ENCODE measurements around the gene GOLGA6L7. TPM values are rescaled to one million over a fixed set of nuclear protein-coding genes. Genes with fewer than 3 reads are reported as not detected.
"Not testable (repeated sequence)": the region's sequence is repeated elsewhere in the genome, so short reads cannot be mapped to it uniquely, and the experiment has no call there.

Gene GOLGA6L7
- total RNA-seq, 2 experiments from 2014 or later = not detected

DNA sequence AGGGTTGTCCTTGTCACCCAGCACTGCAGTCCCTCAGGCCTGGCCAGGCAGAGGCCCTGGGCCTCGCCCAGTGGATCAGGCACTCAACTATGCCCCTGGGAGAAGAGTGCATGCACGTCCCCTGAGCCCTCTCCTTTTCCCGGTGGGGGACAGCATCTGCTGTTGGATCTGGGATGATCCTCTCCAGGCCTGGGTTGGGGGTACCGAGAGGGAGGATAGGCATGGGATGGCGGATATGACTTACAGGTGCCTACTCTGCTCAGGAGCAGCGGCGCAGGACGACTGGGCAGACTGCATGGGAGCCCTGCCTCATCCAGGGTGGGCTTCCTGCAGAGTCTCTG, 28.4 kb upstream of the GOLGA6L7 start:
- Mint-ChIP-seq H3K27ac (no peak overlapping the region), H3K9me3 (no peaks in the 10 kb centered on the region), H3K4me3 (no peak overlapping the region), H3K27me3 (no peaks in the 10 kb centered on the region), H3K4me1 (no peaks in the 10 kb centered on the region), H3K36me3 (ENCODE audit: low read depth) (no peaks in the 10 kb centered on the region)
- DNase-seq = no peak
- ChIA-PET POLR2A (no interaction called here), CTCF (no interaction called here)

DNA sequence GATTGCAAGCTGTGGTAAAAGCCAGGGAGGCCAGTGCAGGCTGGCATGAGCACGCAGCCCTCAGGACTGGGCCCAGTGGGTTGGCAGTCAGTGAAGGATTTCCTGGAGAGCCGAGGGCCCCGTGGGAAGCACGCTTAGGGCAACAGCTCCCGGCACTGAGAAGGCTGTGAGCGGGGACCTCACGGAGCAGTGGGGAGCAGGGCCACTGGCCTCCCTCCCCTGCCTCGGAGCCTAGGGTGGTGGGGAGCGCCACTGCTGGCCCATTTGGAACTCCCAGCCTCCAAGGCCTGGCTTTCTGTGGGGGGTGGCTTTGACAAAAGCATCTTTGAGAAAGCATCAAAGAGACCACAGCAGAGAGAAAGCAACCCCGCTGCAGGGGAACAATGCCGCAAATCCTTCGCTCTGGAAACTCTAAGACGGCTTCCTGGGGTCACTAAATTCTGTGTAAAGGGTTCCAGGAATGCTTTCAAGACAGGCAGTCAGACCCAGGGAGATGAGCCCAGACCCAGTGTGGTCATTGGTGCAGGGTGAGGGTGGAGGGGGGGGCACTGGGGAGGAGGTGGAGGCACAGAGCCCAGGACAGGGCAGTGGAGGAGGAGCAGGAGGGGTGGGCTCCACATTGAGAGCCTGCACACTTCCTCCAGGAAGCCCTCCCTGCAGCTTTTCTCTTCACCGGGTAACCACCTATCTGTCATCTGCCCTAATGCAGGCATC, 27.8 kb upstream of the GOLGA6L7 start:
- H3K36me3 Mint-ChIP-seq (ENCODE audit: low read depth) = no peaks in the 10 kb centered on the region

DNA sequence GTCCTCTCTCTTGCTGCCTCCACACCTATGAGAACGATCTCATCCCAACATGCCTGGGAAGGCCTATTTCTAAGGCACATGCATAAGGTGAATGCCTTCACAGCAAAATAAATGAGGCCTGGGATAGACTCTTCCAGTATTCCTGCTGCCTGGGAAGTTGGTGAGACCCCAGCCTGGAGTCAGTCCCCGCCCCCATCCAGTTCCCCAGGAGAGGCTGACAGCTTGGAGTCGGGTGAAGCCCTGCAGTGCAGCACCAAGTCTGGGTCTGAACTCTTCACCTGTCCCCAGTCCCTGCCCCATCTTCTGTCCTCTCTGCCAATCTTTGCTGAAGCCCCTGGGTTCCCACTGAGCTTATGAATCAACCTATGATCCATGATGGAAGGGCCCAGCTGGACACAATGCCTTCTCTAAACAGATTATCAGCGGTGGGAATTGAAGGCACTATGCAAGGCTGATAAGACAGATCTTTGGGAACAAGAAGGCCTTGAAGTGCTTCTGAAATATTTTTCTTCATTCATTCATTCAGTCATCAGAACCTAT, 27.1 kb upstream of the GOLGA6L7 start:
- H3K9me3 Mint-ChIP-seq = no peaks in the 10 kb centered on the region
- H3K27me3 Mint-ChIP-seq = no peaks in the 10 kb centered on the region
- ChIA-PET POLR2A (no interaction called here), CTCF (no interaction called here)
- H3K27ac Mint-ChIP-seq = no peak overlapping the region
- no peak for DNase-seq
- H3K4me3 Mint-ChIP-seq = no peak overlapping the region
- H3K4me1 Mint-ChIP-seq = no peaks in the 10 kb centered on the region
- no peaks in the 10 kb centered on the region for H3K36me3 Mint-ChIP-seq (ENCODE audit: low read depth)

More for the DNA sequence above, 27.8 kb upstream of the GOLGA6L7 start:
- Mint-ChIP-seq H3K9me3 (no peaks in the 10 kb centered on the region), H3K27ac (no peak overlapping the region), H3K4me1 (no peaks in the 10 kb centered on the region), H3K4me3 (no peak overlapping the region), H3K27me3 (no peaks in the 10 kb centered on the region)
- ChIA-PET POLR2A (no interaction called here), CTCF (no interaction called here)
- DNase-seq = no peak

DNA sequence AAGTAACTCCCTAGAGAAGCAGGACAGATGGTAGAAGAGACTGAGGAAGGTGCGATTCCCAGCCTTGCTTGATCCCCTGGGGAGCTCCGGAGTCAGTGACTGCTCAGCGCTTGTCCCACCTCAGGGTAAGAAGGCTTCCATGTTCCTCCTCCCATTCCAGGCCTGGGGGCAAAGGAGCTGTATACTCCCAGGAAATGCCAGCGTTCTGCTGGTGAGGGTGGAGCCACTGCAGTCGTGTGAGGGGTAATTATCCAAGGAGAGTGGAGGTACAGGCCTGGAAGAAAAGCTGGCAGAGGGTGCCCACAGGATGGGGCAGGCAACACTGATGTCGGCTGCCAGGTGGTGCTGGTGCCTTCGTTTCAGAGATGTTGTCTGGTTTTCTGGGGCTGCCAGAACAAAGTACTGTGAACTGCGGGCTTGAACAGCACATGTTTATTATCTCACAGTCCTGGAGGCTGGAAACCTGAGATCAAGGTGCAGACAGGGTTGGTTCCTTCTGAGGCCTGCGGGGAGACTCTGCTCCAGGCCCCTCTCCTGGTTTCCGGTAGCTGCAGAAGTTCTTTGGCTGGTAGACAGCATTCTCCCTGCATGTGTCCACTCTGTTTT, 25.2 kb upstream of the GOLGA6L7 start:
- Mint-ChIP-seq H3K27ac (no peak overlapping the region), H3K27me3 (no peaks in the 10 kb centered on the region), H3K4me1 (no peaks in the 10 kb centered on the region), H3K4me3 (no peak overlapping the region), H3K36me3 (ENCODE audit: low read depth) (no peaks in the 10 kb centered on the region), H3K9me3 (no peaks in the 10 kb centered on the region)
- DNase-seq = no peak
- CTCF ChIA-PET = no interaction called here
- POLR2A ChIA-PET = no interaction called here

DNA sequence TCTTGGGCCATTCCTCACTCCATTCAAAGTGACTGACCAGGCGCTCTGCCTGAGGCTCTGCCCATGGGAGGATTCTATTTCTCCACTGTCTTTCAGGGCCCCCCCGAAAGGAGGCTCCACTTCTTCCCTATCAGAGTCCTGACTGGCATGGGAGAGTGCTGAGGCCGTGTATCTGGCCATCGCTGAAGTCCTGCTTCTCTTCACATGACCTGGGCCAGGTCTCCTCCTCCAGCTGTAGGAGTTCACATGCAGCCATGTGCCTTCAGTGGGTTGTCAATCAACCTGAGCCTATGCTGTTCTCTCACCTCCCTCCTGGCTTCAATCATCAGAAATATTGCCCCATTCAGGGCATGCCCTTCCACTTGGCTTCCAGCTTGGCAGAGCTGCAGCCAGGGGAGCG, 24.6 kb upstream of the GOLGA6L7 start:
- ChIA-PET POLR2A (no interaction called here), CTCF (no interaction called here)
- Mint-ChIP-seq H3K27ac (no peak overlapping the region), H3K27me3 (no peaks in the 10 kb centered on the region), H3K4me3 (no peak overlapping the region), H3K4me1 (no peaks in the 10 kb centered on the region), H3K36me3 (ENCODE audit: low read depth) (no peaks in the 10 kb centered on the region), H3K9me3 (no peaks in the 10 kb centered on the region)
- DNase-seq = no peak

DNA sequence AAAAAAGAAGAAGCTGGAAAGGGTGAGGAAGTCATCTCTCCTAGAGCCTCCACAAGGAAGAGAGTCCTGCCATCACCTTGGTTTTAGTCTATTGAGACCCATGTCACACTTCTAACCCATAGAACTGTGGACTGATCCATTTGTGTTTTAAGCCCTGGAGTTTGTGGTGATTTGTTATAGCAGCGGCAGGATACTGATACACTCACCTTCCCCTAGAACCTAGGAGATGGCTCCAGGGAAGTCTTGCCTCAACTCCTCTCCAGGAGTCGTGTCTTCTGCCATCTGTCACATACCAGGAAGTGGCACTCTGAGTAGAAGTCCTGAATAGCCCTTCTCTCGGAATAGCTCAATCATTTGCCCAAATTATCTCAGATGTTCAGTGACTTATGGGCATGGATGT, 22.7 kb upstream of the GOLGA6L7 start:
- Mint-ChIP-seq H3K9me3 (no peaks in the 10 kb centered on the region), H3K27ac (no peak overlapping the region), H3K4me3 (no peak overlapping the region), H3K27me3 (no peaks in the 10 kb centered on the region), H3K4me1 (no peaks in the 10 kb centered on the region), H3K36me3 (ENCODE audit: low read depth) (no peaks in the 10 kb centered on the region)
- DNase-seq = no peak
- ChIA-PET CTCF (no interaction called here), POLR2A (no interaction called here)

DNA sequence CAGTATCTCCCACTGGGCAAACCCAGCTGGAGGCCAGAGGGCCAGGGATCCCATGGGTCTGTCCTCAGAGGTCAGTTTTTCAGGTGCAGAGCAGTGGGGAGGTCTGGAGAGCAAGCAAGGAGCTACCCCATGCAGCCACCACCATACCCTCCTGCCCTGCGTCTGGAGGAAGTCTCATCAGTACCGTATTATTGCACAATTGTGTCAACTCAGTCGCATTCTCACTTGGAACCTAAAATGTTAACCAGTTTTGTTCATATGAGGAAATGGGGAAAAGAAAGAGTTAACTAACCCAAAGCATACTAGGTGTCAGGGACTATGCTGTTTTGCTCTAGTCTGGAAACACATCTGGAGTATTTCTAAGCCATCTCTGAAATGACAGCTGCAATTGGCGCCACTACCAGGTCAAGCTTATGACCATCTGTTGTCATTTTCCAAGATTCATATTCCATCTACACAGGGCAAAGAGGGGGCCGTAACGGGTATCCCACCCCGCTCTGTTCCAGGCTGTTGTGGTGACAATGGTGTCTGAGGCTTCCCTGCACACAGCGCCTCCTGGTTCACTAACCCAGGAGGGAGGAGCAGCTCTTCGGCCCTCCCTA, 20.4 kb upstream of the GOLGA6L7 start:
- no peaks in the 10 kb centered on the region for H3K9me3 Mint-ChIP-seq
- CTCF ChIA-PET = no interaction called here

DNA sequence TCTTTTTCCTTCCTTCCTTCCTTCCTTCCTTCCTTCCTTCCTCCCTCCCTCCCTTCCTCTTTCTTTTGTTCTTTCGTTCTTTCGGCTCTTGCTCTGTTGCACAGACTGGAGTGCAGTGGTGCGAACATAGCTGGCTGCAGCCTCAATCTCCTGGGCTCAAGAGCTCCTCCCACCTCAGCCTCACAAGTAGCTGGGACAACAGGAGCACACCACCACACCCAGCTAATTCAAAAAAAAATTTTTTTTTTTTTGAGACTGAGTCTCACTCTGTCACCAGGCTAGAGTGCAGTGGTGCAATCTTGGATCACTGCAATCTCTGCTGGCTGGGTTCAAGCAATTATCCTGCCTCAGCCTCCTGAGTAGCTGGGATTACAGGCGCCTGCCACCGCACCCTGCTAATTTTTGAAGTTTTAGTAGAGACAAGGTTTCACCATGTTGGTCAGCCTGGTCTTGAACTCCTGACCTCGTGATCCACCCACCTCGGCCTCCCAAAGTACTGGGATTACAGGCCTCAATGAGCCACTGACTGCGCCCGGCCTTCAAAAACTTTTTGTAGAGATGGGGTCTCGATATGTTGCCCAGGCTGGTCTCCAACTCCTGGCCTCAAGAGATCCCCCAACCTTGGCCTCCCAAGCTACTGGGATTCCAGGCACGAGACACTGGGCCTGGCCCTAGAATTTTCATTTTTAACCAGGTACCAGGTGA, 13.3 kb upstream of the GOLGA6L7 start:
- H3K36me3 Mint-ChIP-seq (ENCODE audit: low read depth); CTCF ChIA-PET; H3K27me3 Mint-ChIP-seq; H3K9me3 Mint-ChIP-seq; H3K4me1 Mint-ChIP-seq; H3K27ac Mint-ChIP-seq; DNase-seq; H3K4me3 Mint-ChIP-seq; POLR2A ChIA-PET: not testable (repeated sequence)

More for the DNA sequence above, 20.4 kb upstream of the GOLGA6L7 start:
- DNase-seq = no peak
- no peak overlapping the region for H3K4me3 Mint-ChIP-seq
- H3K4me1 Mint-ChIP-seq = no peaks in the 10 kb centered on the region
- POLR2A ChIA-PET = no interaction called here
- no peak overlapping the region for H3K27ac Mint-ChIP-seq
- no peaks in the 10 kb centered on the region for H3K27me3 Mint-ChIP-seq
- no peaks in the 10 kb centered on the region for H3K36me3 Mint-ChIP-seq (ENCODE audit: low read depth)

DNA sequence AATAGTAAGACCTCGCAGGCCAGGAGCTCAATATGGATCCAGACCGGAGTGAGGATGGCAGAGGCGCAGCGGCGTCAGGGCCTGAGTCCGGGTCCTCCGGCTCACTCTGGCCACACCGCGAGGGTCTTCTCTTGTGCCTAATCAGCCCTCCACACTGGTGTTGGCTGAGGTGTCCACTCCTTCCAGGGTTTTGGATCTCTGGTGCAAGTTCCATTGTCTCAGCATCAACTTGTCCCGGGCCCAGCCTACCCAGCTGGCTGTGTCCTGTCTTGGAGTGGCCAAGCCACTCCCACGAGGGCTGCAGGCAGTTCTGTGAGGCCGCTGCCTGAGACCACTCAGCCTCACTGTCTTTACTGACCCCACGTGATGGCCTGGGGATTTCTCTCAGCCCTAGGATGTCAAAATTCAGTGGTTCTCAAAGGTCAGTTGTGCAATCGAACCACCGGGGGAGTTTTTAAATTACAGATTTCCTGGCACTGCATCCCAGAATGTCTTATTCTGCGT, 12.6 kb upstream of the GOLGA6L7 start:
- H3K9me3 Mint-ChIP-seq = no peaks in the 10 kb centered on the region
- POLR2A ChIA-PET = no interaction called here
- no peaks in the 10 kb centered on the region for H3K36me3 Mint-ChIP-seq (ENCODE audit: low read depth)

DNA sequence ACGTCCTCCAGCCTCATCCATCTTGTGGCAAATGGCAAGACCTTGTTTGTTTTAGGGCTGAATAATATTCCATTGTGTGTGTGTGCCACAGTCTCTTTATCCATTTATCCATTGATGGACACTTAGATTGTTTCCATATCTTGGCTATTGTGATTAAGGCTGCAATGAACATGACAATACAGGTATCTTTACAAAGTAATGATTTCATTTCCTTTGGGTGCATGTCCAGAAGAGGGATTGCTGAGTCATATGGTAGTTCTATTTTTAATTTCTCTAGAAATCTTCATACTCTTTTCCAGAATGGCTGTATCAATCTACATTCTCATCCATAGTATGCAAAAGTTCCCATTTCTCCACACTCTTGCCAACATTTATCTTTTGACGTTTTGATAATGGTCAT, 6.1 kb upstream of the GOLGA6L7 start:
- H3K4me1 Mint-ChIP-seq; H3K27ac Mint-ChIP-seq; POLR2A ChIA-PET; H3K36me3 Mint-ChIP-seq (ENCODE audit: low read depth); H3K9me3 Mint-ChIP-seq; H3K4me3 Mint-ChIP-seq; DNase-seq; CTCF ChIA-PET; H3K27me3 Mint-ChIP-seq: not testable (repeated sequence)

More for the DNA sequence above, 12.6 kb upstream of the GOLGA6L7 start:
- Mint-ChIP-seq H3K27me3 (no peaks in the 10 kb centered on the region), H3K4me3 (no peak overlapping the region), H3K4me1 (no peaks in the 10 kb centered on the region), H3K27ac (no peak overlapping the region)
- DNase-seq = no peak
- CTCF ChIA-PET = no interaction called here

DNA sequence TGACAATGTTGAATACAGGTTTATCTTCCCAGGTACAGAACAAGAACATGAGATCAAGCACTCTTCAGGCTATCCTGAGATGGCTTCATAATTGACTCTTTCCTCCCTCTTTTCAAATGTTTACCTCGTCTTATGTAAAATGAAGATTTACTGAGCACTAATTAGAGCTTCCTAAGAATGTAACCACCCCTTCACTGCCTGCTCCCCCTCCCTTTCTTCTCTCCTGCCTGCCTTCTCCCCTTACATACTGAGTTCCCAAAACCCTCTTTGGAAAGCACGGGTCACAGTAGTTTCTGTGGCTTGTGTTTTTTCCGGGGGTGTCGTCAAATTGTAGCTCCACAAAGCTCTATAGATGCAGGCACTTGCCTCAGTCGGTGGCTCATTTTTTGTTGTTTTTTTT, 5.2 kb upstream of the GOLGA6L7 start:
- POLR2A ChIA-PET; H3K36me3 Mint-ChIP-seq (ENCODE audit: low read depth); H3K9me3 Mint-ChIP-seq; H3K4me1 Mint-ChIP-seq; CTCF ChIA-PET; H3K4me3 Mint-ChIP-seq; DNase-seq; H3K27ac Mint-ChIP-seq; H3K27me3 Mint-ChIP-seq: not testable (repeated sequence)

DNA sequence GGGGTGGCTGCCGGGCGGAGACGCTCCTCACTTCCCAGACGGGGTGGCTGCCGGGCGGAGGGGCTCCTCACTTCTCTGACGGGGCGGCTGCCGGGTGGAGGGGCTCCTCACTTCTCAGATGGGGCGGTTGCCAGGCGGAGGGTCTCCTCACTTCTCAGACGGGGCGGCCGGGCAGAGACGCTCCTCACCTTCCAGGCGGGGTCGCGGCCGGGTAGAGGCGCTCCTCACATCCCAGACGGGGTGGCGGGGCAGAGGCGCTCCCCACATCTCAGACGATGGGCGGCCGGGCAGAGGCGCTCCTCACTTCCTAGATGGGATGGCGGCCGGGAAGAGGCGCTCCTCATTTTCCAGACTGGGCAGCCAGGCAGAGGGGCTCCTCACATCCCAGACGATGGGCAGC, 1.3 kb upstream of the GOLGA6L7 start:
- H3K36me3 Mint-ChIP-seq (ENCODE audit: low read depth); CTCF ChIA-PET; H3K27ac Mint-ChIP-seq; H3K9me3 Mint-ChIP-seq; H3K27me3 Mint-ChIP-seq; DNase-seq; H3K4me3 Mint-ChIP-seq; POLR2A ChIA-PET: not testable (repeated sequence)
- H3K4me1 Mint-ChIP-seq = peaks cover 11% of the 10 kb centered on the region

DNA sequence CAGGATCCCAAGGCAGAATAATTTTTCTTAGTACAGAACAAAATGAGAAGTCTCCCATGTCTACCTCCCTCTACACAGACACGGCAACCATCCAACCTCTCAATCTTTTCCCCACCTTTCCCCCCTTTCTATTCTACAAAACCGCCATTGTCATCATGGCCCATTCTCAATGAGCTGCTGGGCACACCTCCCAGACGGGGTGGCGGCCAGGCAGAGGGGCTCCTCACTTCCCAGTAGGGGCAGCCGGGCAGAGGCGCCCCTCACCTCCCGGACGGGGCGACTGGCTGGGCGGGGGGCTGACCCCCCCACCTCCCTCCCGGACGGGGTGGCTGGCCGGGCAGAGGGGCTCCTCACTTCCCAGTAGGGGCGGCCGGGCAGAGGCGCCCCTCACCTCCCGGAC, 827 bp upstream of the GOLGA6L7 start:
- DNase-seq; H3K36me3 Mint-ChIP-seq (ENCODE audit: low read depth); H3K9me3 Mint-ChIP-seq; CTCF ChIA-PET; H3K27ac Mint-ChIP-seq; H3K4me3 Mint-ChIP-seq; POLR2A ChIA-PET; H3K27me3 Mint-ChIP-seq: not testable (repeated sequence)
- peaks cover 11% of the 10 kb centered on the region for H3K4me1 Mint-ChIP-seq

Measured in activated CD4-positive, alpha-beta memory T cell treated with anti-CD3 and anti-CD28 coated beads, Interleukin-2, amount 10 ng/mL, durations not matched to agents 7 days and 5 days (primary cell).